ENCODE measurements around the gene SCFD2. TPM values are rescaled to one million over a fixed set of nuclear protein-coding genes. Genes with fewer than 3 reads are reported as not detected.

Gene SCFD2
- total RNA-seq, 6 experiments from 2014 or later: 35.2 to 46.7 (median 41.5) TPM

GRCh38 chr4:53168228-53168627 lies 197.6 kb downstream of the SCFD2 start:
- peak overlapping the region; percentile 40; the same call in 1 of the 2 replicates for H3K27ac Mint-ChIP-seq
- no peak for DNase-seq
- peaks cover 32% of the 10 kb centered on the region for H3K36me3 Mint-ChIP-seq (ENCODE audit: low read depth)
- TF ChIP-seq CTCF (IDR thresholded peaks at IDR 0.05): no peak
- H3K4me3 Mint-ChIP-seq: no peak overlapping the region
- H3K27me3 Mint-ChIP-seq (ENCODE audit: insufficient read depth): no peaks in the 10 kb centered on the region
- H3K9me3 Mint-ChIP-seq: no peaks in the 10 kb centered on the region
- H3K4me1 Mint-ChIP-seq (ENCODE audit: low read depth): peaks cover 13% of the 10 kb centered on the region

- Mint-ChIP-seq H3K9me3 (no peaks in the 10 kb centered on the region), H3K4me3 (no peak overlapping the region), H3K27ac (no peak overlapping the region), H3K27me3 (ENCODE audit: insufficient read depth) (no peaks in the 10 kb centered on the region), H3K4me1 (ENCODE audit: low read depth) (peaks cover 2% of the 10 kb centered on the region), H3K36me3 (ENCODE audit: low read depth) (peaks cover 21% of the 10 kb centered on the region)
- DNase-seq: no peak
- TF ChIP-seq CTCF (IDR thresholded peaks at IDR 0.05): no peak
These were observed 202.9 kb downstream of the SCFD2 start for GRCh38 chr4:53162969-53163368.

GRCh38 chr4:53161787-53162433 lies 204.0 kb downstream of the SCFD2 start:
- no peaks in the 10 kb centered on the region for H3K9me3 Mint-ChIP-seq
- TF ChIP-seq CTCF (IDR thresholded peaks at IDR 0.05): no peak
- DNase-seq: no peak
- H3K36me3 Mint-ChIP-seq (ENCODE audit: low read depth): peaks cover 21% of the 10 kb centered on the region
- no peak overlapping the region for H3K4me3 Mint-ChIP-seq
- H3K27ac Mint-ChIP-seq: no peak overlapping the region
- no peaks in the 10 kb centered on the region for H3K4me1 Mint-ChIP-seq (ENCODE audit: low read depth)
- no peaks in the 10 kb centered on the region for H3K27me3 Mint-ChIP-seq (ENCODE audit: insufficient read depth)

GRCh38 chr4:53161051-53161786 lies 204.6 kb downstream of the SCFD2 start:
- Mint-ChIP-seq H3K27me3 (ENCODE audit: insufficient read depth) (no peaks in the 10 kb centered on the region), H3K36me3 (ENCODE audit: low read depth) (peaks cover 17% of the 10 kb centered on the region), H3K4me1 (ENCODE audit: low read depth) (no peaks in the 10 kb centered on the region), H3K27ac (no peak overlapping the region), H3K9me3 (no peaks in the 10 kb centered on the region), H3K4me3 (no peak overlapping the region)
- TF ChIP-seq CTCF (IDR thresholded peaks at IDR 0.05): no peak
- no peak for DNase-seq

GRCh38 chr4:53156896-53157295 lies 209.0 kb downstream of the SCFD2 start:
- peaks cover 8% of the 10 kb centered on the region for H3K4me1 Mint-ChIP-seq (ENCODE audit: low read depth)
- H3K27ac Mint-ChIP-seq: no peak overlapping the region
- H3K4me3 Mint-ChIP-seq: no peak overlapping the region
- no peak for DNase-seq
- TF ChIP-seq CTCF (IDR thresholded peaks at IDR 0.05): no peak
- H3K27me3 Mint-ChIP-seq (ENCODE audit: insufficient read depth): no peaks in the 10 kb centered on the region; the same call in 1 of the 2 replicates
- H3K9me3 Mint-ChIP-seq: no peaks in the 10 kb centered on the region
- H3K36me3 Mint-ChIP-seq (ENCODE audit: low read depth): peaks cover 27% of the 10 kb centered on the region
